ENCODE data around the gene SEMA4D. TPM values are rescaled to one million over a fixed set of nuclear protein-coding genes. Genes with fewer than 3 reads are reported as not detected.

The SEMA4D gene
- total RNA-seq, 1 experiment from 2014 or later: 48.4 TPM

- H3K4me3 ChIP-seq: no peak overlapping the region
- H3K4me1 ChIP-seq (replicated peaks; ENCODE audit: insufficient read depth): no peaks in the 10 kb centered on the region
- POLR2A ChIA-PET (ENCODE audit: unreplicated experiment): no interaction called here
- H3F3A ChIP-seq (ENCODE audit: insufficient read depth, low read depth): no peaks in the 10 kb centered on the region
- no peaks in the 10 kb centered on the region for H3K79me2 ChIP-seq (ENCODE audit: low read depth)
- BruUV-seq (replicated peaks): no TSS peak
- CTCF ChIA-PET: no interaction called here
- no peak overlapping the region for H3K4me2 ChIP-seq
- DNase-seq: no peak
- no peaks in the 10 kb centered on the region for H3K9me2 ChIP-seq (ENCODE audit: insufficient read depth)
- H3K27ac ChIP-seq: no peak overlapping the region
- H4K20me1 ChIP-seq (ENCODE audit: insufficient read depth): no peaks in the 10 kb centered on the region
- H3K27me3 ChIP-seq (ENCODE audit: insufficient read depth, low read depth): no peaks in the 10 kb centered on the region
- H2AFZ ChIP-seq: no peak overlapping the region
- intact Hi-C loops (cut with micrococcal nuclease; ENCODE audit: unreplicated experiment): no loop called here
- H3K36me3 ChIP-seq (ENCODE audit: low read depth): peaks cover 7% of the 10 kb centered on the region; the same call in 1 of the 2 replicates
- TF ChIP-seq CTCF (conservative IDR thresholded peaks at IDR 0.05) (no peak), EZH2 (IDR thresholded peaks at IDR 0.05; ENCODE audit: low read depth) (no peak)
- no peaks in the 10 kb centered on the region for H3K9me3 ChIP-seq (ENCODE audit: insufficient read depth, low read depth)
Observed at GRCh38 chr9:89362647-89363310, 135.1 kb downstream of the SEMA4D start.

GRCh38 chr9:89361816-89362646 is 135.9 kb downstream of the SEMA4D start:
- Histone ChIP-seq H3F3A (ENCODE audit: insufficient read depth, low read depth) (no peaks in the 10 kb centered on the region), H3K4me3 (no peak overlapping the region), H3K79me2 (ENCODE audit: low read depth) (no peaks in the 10 kb centered on the region), H3K27ac (no peak overlapping the region), H3K36me3 (ENCODE audit: low read depth) (peaks cover 7% of the 10 kb centered on the region; the same call in 1 of the 2 replicates), H3K4me1 (replicated peaks; ENCODE audit: insufficient read depth) (no peaks in the 10 kb centered on the region), H2AFZ (no peak overlapping the region), H3K9me2 (ENCODE audit: insufficient read depth) (no peaks in the 10 kb centered on the region), H3K9me3 (ENCODE audit: insufficient read depth, low read depth) (no peaks in the 10 kb centered on the region), H3K4me2 (no peak overlapping the region), H4K20me1 (ENCODE audit: insufficient read depth) (no peaks in the 10 kb centered on the region), H3K27me3 (ENCODE audit: insufficient read depth, low read depth) (no peaks in the 10 kb centered on the region)
- intact Hi-C loops (cut with micrococcal nuclease; ENCODE audit: unreplicated experiment): no loop called here
- ChIA-PET CTCF (no interaction called here), POLR2A (ENCODE audit: unreplicated experiment) (no interaction called here)
- TF ChIP-seq EZH2 (IDR thresholded peaks at IDR 0.05; ENCODE audit: low read depth) (no peak), CTCF (conservative IDR thresholded peaks at IDR 0.05) (no peak)
- no peak for DNase-seq
- no TSS peak for BruUV-seq (replicated peaks)

GRCh38 chr9:89361031-89361430 is 136.9 kb downstream of the SEMA4D start:
- no peak for TF ChIP-seq EZH2 (IDR thresholded peaks at IDR 0.05; ENCODE audit: low read depth)
- no peak for TF ChIP-seq CTCF (conservative IDR thresholded peaks at IDR 0.05)

More at GRCh38 chr9:89361031-89361430, 136.9 kb downstream of the SEMA4D start:
- no peaks in the 10 kb centered on the region for H3K4me1 ChIP-seq (replicated peaks; ENCODE audit: insufficient read depth)
- H3K27me3 ChIP-seq (ENCODE audit: insufficient read depth, low read depth): no peaks in the 10 kb centered on the region
- H3K9me3 ChIP-seq (ENCODE audit: insufficient read depth, low read depth): no peaks in the 10 kb centered on the region
- H3K36me3 ChIP-seq (ENCODE audit: low read depth): peaks cover 7% of the 10 kb centered on the region; the same call in 1 of the 2 replicates
- ChIA-PET POLR2A (ENCODE audit: unreplicated experiment) (no interaction called here), CTCF (no interaction called here)
- H3K27ac ChIP-seq: no peak overlapping the region
- H3K4me3 ChIP-seq: no peak overlapping the region
- intact Hi-C loops (cut with micrococcal nuclease; ENCODE audit: unreplicated experiment): no loop called here
- H3K79me2 ChIP-seq (ENCODE audit: low read depth): no peaks in the 10 kb centered on the region
- no peak overlapping the region for H3K4me2 ChIP-seq
- no peaks in the 10 kb centered on the region for H3F3A ChIP-seq (ENCODE audit: insufficient read depth, low read depth)
- H4K20me1 ChIP-seq (ENCODE audit: insufficient read depth): no peaks in the 10 kb centered on the region
- no TSS peak for BruUV-seq (replicated peaks)
- DNase-seq: no peak
- H3K9me2 ChIP-seq (ENCODE audit: insufficient read depth): no peaks in the 10 kb centered on the region
- H2AFZ ChIP-seq: no peak overlapping the region

All from PC-9 (cell line).